HFFc6 (cell line): ENCODE data around the gene FAM120AOS. TPM values are rescaled to one million over a fixed set of nuclear protein-coding genes. Genes with fewer than 3 reads are reported as not detected.
"Not testable (repeated sequence)": the region's sequence is repeated elsewhere in the genome, so short reads cannot be mapped to it uniquely, and the experiment has no call there.

Source experiments
- DNase-seq: peaks from one replicate; pipeline ENCODE4 v3.0.0-alpha.2; 2018
- H3K27ac Mint-ChIP-seq: 2 replicates; pipeline ENCODE4 v1.8.0; 2020; ENCODE audit warnings: mild to moderate bottlenecking, mixed read lengths
- H3K27me3 Mint-ChIP-seq: 2 replicates; pipeline ENCODE4 v1.8.0; 2021; ENCODE audit warnings: mild to moderate bottlenecking, moderate library complexity, mixed read lengths; ENCODE audit not compliant: insufficient read depth
- H3K36me3 Mint-ChIP-seq: 2 replicates; pipeline ENCODE4 v1.8.0; 2021; ENCODE audit warnings: low read depth, mixed read lengths
- H3K4me1 Mint-ChIP-seq: 2 replicates; pipeline ENCODE4 v1.8.0; 2020; ENCODE audit warnings: low read depth, mixed read lengths
- H3K4me3 Mint-ChIP-seq: 2 replicates; pipeline ENCODE4 v1.8.0; 2020; ENCODE audit warnings: mild to moderate bottlenecking, moderate library complexity, mixed read lengths
- H3K9me3 Mint-ChIP-seq: 2 replicates; pipeline ENCODE4 v1.8.0; 2020; ENCODE audit warnings: mild to moderate bottlenecking, mixed read lengths
- CTCF ChIP-seq: fragments of 200-600 bp; sonication (generic); IDR thresholded peaks from 2 replicates; pipeline ENCODE4 v1.5.0; 2021; ENCODE audit warnings: antibody characterized with exemption, mild to moderate bottlenecking
- total RNA-seq, 6 experiments: library from RNA; stranded (reverse); fragmentation: NEBNext Ultra II Directional; extraction: Animal tissue kit (Norgen Biotek cat#: 25700); gene quantifications; 2 replicates in 1 of 6; 3 replicates in 5 of 6; pipeline ENCODE4 v1.2.3, GENCODE V29; 2021

The FAM120AOS gene
- total RNA-seq, 6 experiments from 2014 or later: 35.3 to 38.9 (median 36.6) TPM

- Mint-ChIP-seq H3K4me3 (no peak overlapping the region), H3K4me1 (peaks cover 10% of the 10 kb centered on the region), H3K36me3 (peaks cover 30% of the 10 kb centered on the region), H3K9me3 (no peaks in the 10 kb centered on the region), H3K27ac (no peak overlapping the region), H3K27me3 (no peaks in the 10 kb centered on the region; the same call in none of the 2 replicates)
- no peak for TF ChIP-seq CTCF
- DNase-seq: no peak
Observed at GRCh38 chr9:93446073-93446472, 7.3 kb downstream of the FAM120AOS start.

- Mint-ChIP-seq H3K36me3 (peaks cover 2% of the 10 kb centered on the region), H3K9me3 (no peaks in the 10 kb centered on the region), H3K27me3 (no peaks in the 10 kb centered on the region; the same call in 1 of the 2 replicates), H3K4me1 (no peaks in the 10 kb centered on the region), H3K27ac (no peak overlapping the region), H3K4me3 (no peak overlapping the region)
- TF ChIP-seq CTCF: no peak
- DNase-seq: no peak
Observed at GRCh38 chr9:93440896-93441580, 12.3 kb downstream of the FAM120AOS start.

- DNase-seq, H3K27me3 Mint-ChIP-seq, H3K4me1 Mint-ChIP-seq, H3K4me3 Mint-ChIP-seq, H3K9me3 Mint-ChIP-seq, H3K27ac Mint-ChIP-seq, H3K36me3 Mint-ChIP-seq: not testable (repeated sequence)
Observed at GRCh38 chr9:93439301-93439700, 14.1 kb downstream of the FAM120AOS start.

- H3K4me3 Mint-ChIP-seq: no peak overlapping the region
- no peak overlapping the region for H3K27ac Mint-ChIP-seq
Observed at GRCh38 chr9:93437996-93438395, 15.4 kb downstream of the FAM120AOS start.

GRCh38 chr9:93436655-93437407 lies 16.6 kb downstream of the FAM120AOS start:
- Mint-ChIP-seq H3K9me3 (no peaks in the 10 kb centered on the region), H3K4me1 (no peaks in the 10 kb centered on the region), H3K27ac (no peak overlapping the region), H3K4me3 (no peak overlapping the region), H3K36me3 (no peaks in the 10 kb centered on the region), H3K27me3 (peaks cover 1% of the 10 kb centered on the region)
- TF ChIP-seq CTCF: no peak
- no peak for DNase-seq

More at GRCh38 chr9:93437996-93438395, 15.4 kb downstream of the FAM120AOS start:
- no peak for TF ChIP-seq CTCF
- Mint-ChIP-seq H3K36me3 (no peaks in the 10 kb centered on the region), H3K9me3 (no peaks in the 10 kb centered on the region), H3K27me3 (peaks cover 1% of the 10 kb centered on the region), H3K4me1 (no peaks in the 10 kb centered on the region)
- no peak for DNase-seq

- no peak for TF ChIP-seq CTCF
- DNase-seq: no peak
- no peak overlapping the region for H3K4me3 Mint-ChIP-seq
- no peak overlapping the region for H3K27ac Mint-ChIP-seq
- H3K27me3 Mint-ChIP-seq: peaks cover 1% of the 10 kb centered on the region
- H3K4me1 Mint-ChIP-seq: no peaks in the 10 kb centered on the region
- no peaks in the 10 kb centered on the region for H3K36me3 Mint-ChIP-seq
- H3K9me3 Mint-ChIP-seq: no peaks in the 10 kb centered on the region
Observed at GRCh38 chr9:93436218-93436617, 17.2 kb downstream of the FAM120AOS start.
